Measurements from ENCODE around the gene NPIPB9.
"Not testable (repeated sequence)": the region's sequence is repeated elsewhere in the genome, so short reads cannot be mapped to it uniquely, and the experiment has no call there.

Gene NPIPB9

GRCh38 chr16:28781697-28782096, 30.1 kb downstream of the NPIPB9 start:
- H3K4me2 ChIP-seq (ENCODE audit: insufficient read depth, low read length, poor library complexity, severe bottlenecking); H2AFZ ChIP-seq (ENCODE audit: low read length); H3K27me3 ChIP-seq (ENCODE audit: control insufficient read depth in 3 of 3, insufficient read depth in 3 of 3, low read depth in 1 of 3, low read length in 3 of 3); H4K8ac ChIP-seq (ENCODE audit: low read depth, low read length); H3K9ac ChIP-seq (ENCODE audit: low read depth, low read length, poor library complexity); H2BK12ac ChIP-seq (ENCODE audit: low read length); H3K36me3 ChIP-seq (replicated peaks in 1 of 2; ENCODE audit: control insufficient read depth in 2 of 2, insufficient read depth in 2 of 2, low read length in 2 of 2); H2AK5ac ChIP-seq (ENCODE audit: low read depth, low read length); H3K4me3 ChIP-seq (ENCODE audit: low read length in 2 of 2); H2BK5ac ChIP-seq (ENCODE audit: low read length); DNase-seq (ENCODE audit: low spot score); H3K27ac ChIP-seq (replicated peaks; ENCODE audit: low read length); H3K4me1 ChIP-seq (ENCODE audit: control insufficient read depth in 2 of 2, insufficient read depth in 1 of 2, low read depth in 1 of 2, low read length in 2 of 2); H2BK15ac ChIP-seq (ENCODE audit: low read length); H3K4ac ChIP-seq (ENCODE audit: low read length); H3K79me1 ChIP-seq (ENCODE audit: low read depth, low read length); H3K9me3 ChIP-seq (replicated peaks in 1 of 2; ENCODE audit: control insufficient read depth in 2 of 2, insufficient read depth in 1 of 2, low read depth in 1 of 2, low read length in 2 of 2); H2BK120ac ChIP-seq (ENCODE audit: low read depth, low read length); H3K18ac ChIP-seq (ENCODE audit: low read length); H3K23ac ChIP-seq (ENCODE audit: low read depth, low read length, poor library complexity); H4K91ac ChIP-seq (ENCODE audit: low read depth, low read length, poor library complexity); H3K14ac ChIP-seq (ENCODE audit: low read length): not testable (repeated sequence)
- no CpG with 5 or more reads among the region's 6 CpGs for WGBS, 2 donors (ENCODE audit: extremely low coverage in 2 of 2, insufficient read length in 2 of 2, insufficient replicate concordance in 1 of 2)

- H3K14ac ChIP-seq (ENCODE audit: low read length); H2AFZ ChIP-seq (ENCODE audit: low read length); H3K27me3 ChIP-seq (ENCODE audit: control insufficient read depth in 3 of 3, insufficient read depth in 3 of 3, low read depth in 1 of 3, low read length in 3 of 3); H3K18ac ChIP-seq (ENCODE audit: low read length); H3K36me3 ChIP-seq (replicated peaks in 1 of 2; ENCODE audit: control insufficient read depth in 2 of 2, insufficient read depth in 2 of 2, low read length in 2 of 2); H3K4me1 ChIP-seq (ENCODE audit: control insufficient read depth in 2 of 2, insufficient read depth in 1 of 2, low read depth in 1 of 2, low read length in 2 of 2); H3K9me3 ChIP-seq (replicated peaks in 1 of 2; ENCODE audit: control insufficient read depth in 2 of 2, insufficient read depth in 1 of 2, low read depth in 1 of 2, low read length in 2 of 2); H3K27ac ChIP-seq (replicated peaks; ENCODE audit: low read length); H2BK15ac ChIP-seq (ENCODE audit: low read length); H2AK5ac ChIP-seq (ENCODE audit: low read depth, low read length); H3K4me3 ChIP-seq (ENCODE audit: low read length in 2 of 2); H3K4me2 ChIP-seq (ENCODE audit: insufficient read depth, low read length, poor library complexity, severe bottlenecking); H4K8ac ChIP-seq (ENCODE audit: low read depth, low read length); H2BK120ac ChIP-seq (ENCODE audit: low read depth, low read length); DNase-seq (ENCODE audit: low spot score); H3K9ac ChIP-seq (ENCODE audit: low read depth, low read length, poor library complexity); H3K4ac ChIP-seq (ENCODE audit: low read length); H3K23ac ChIP-seq (ENCODE audit: low read depth, low read length, poor library complexity); H4K91ac ChIP-seq (ENCODE audit: low read depth, low read length, poor library complexity); H2BK5ac ChIP-seq (ENCODE audit: low read length); H2BK12ac ChIP-seq (ENCODE audit: low read length); H3K79me1 ChIP-seq (ENCODE audit: low read depth, low read length): not testable (repeated sequence)
- no CpG with 5 or more reads among the region's 4 CpGs for WGBS, 2 donors (ENCODE audit: extremely low coverage in 2 of 2, insufficient read length in 2 of 2, insufficient replicate concordance in 1 of 2)
Measured at GRCh38 chr16:28782357-28782756, 30.8 kb downstream of the NPIPB9 start.

GRCh38 chr16:28802235-28803019, 50.8 kb downstream of the NPIPB9 start:
- not testable (repeated sequence) for H2BK5ac ChIP-seq (ENCODE audit: low read length); H2AFZ ChIP-seq (ENCODE audit: low read length); H4K8ac ChIP-seq (ENCODE audit: low read depth, low read length); H3K9me3 ChIP-seq (replicated peaks in 1 of 2; ENCODE audit: control insufficient read depth in 2 of 2, insufficient read depth in 1 of 2, low read depth in 1 of 2, low read length in 2 of 2); H3K4me3 ChIP-seq (ENCODE audit: low read length in 2 of 2); H3K79me1 ChIP-seq (ENCODE audit: low read depth, low read length); H2AK5ac ChIP-seq (ENCODE audit: low read depth, low read length); H3K18ac ChIP-seq (ENCODE audit: low read length); H3K27ac ChIP-seq (replicated peaks; ENCODE audit: low read length); H3K36me3 ChIP-seq (replicated peaks in 1 of 2; ENCODE audit: control insufficient read depth in 2 of 2, insufficient read depth in 2 of 2, low read length in 2 of 2); H3K27me3 ChIP-seq (ENCODE audit: control insufficient read depth in 3 of 3, insufficient read depth in 3 of 3, low read depth in 1 of 3, low read length in 3 of 3); H3K4me1 ChIP-seq (ENCODE audit: control insufficient read depth in 2 of 2, insufficient read depth in 1 of 2, low read depth in 1 of 2, low read length in 2 of 2); H2BK12ac ChIP-seq (ENCODE audit: low read length); H2BK120ac ChIP-seq (ENCODE audit: low read depth, low read length); H3K4me2 ChIP-seq (ENCODE audit: insufficient read depth, low read length, poor library complexity, severe bottlenecking); H4K91ac ChIP-seq (ENCODE audit: low read depth, low read length, poor library complexity); H3K23ac ChIP-seq (ENCODE audit: low read depth, low read length, poor library complexity); H2BK15ac ChIP-seq (ENCODE audit: low read length); H3K14ac ChIP-seq (ENCODE audit: low read length); H3K9ac ChIP-seq (ENCODE audit: low read depth, low read length, poor library complexity); DNase-seq (ENCODE audit: low spot score); H3K4ac ChIP-seq (ENCODE audit: low read length)
- no CpG with 5 or more reads among the region's 13 CpGs for WGBS, 2 donors (ENCODE audit: extremely low coverage in 2 of 2, insufficient read length in 2 of 2, insufficient replicate concordance in 1 of 2)

GRCh38 chr16:28807445-28808120, 56.0 kb downstream of the NPIPB9 start:
- H3K4ac ChIP-seq (ENCODE audit: low read length); H3K79me1 ChIP-seq (ENCODE audit: low read depth, low read length); H3K4me1 ChIP-seq (ENCODE audit: control insufficient read depth in 2 of 2, insufficient read depth in 1 of 2, low read depth in 1 of 2, low read length in 2 of 2); H2AK5ac ChIP-seq (ENCODE audit: low read depth, low read length); H2BK5ac ChIP-seq (ENCODE audit: low read length); H4K91ac ChIP-seq (ENCODE audit: low read depth, low read length, poor library complexity); H3K9me3 ChIP-seq (replicated peaks in 1 of 2; ENCODE audit: control insufficient read depth in 2 of 2, insufficient read depth in 1 of 2, low read depth in 1 of 2, low read length in 2 of 2); H3K14ac ChIP-seq (ENCODE audit: low read length); H3K4me3 ChIP-seq (ENCODE audit: low read length in 2 of 2); H2BK120ac ChIP-seq (ENCODE audit: low read depth, low read length); H3K4me2 ChIP-seq (ENCODE audit: insufficient read depth, low read length, poor library complexity, severe bottlenecking); H3K9ac ChIP-seq (ENCODE audit: low read depth, low read length, poor library complexity); H4K8ac ChIP-seq (ENCODE audit: low read depth, low read length); H3K27me3 ChIP-seq (ENCODE audit: control insufficient read depth in 3 of 3, insufficient read depth in 3 of 3, low read depth in 1 of 3, low read length in 3 of 3); H3K36me3 ChIP-seq (replicated peaks in 1 of 2; ENCODE audit: control insufficient read depth in 2 of 2, insufficient read depth in 2 of 2, low read length in 2 of 2); H3K23ac ChIP-seq (ENCODE audit: low read depth, low read length, poor library complexity); H2BK12ac ChIP-seq (ENCODE audit: low read length); DNase-seq (ENCODE audit: low spot score); H3K18ac ChIP-seq (ENCODE audit: low read length); H3K27ac ChIP-seq (replicated peaks; ENCODE audit: low read length); H2BK15ac ChIP-seq (ENCODE audit: low read length); H2AFZ ChIP-seq (ENCODE audit: low read length): not testable (repeated sequence)
- no CpG with 5 or more reads among the region's 11 CpGs for WGBS, 2 donors (ENCODE audit: extremely low coverage in 2 of 2, insufficient read length in 2 of 2, insufficient replicate concordance in 1 of 2)
